ENCODE measurements around the gene ULBP3.
"Not testable (repeated sequence)": the region's sequence is repeated elsewhere in the genome, so short reads cannot be mapped to it uniquely, and the experiment has no call there.

Gene ULBP3

DNA sequence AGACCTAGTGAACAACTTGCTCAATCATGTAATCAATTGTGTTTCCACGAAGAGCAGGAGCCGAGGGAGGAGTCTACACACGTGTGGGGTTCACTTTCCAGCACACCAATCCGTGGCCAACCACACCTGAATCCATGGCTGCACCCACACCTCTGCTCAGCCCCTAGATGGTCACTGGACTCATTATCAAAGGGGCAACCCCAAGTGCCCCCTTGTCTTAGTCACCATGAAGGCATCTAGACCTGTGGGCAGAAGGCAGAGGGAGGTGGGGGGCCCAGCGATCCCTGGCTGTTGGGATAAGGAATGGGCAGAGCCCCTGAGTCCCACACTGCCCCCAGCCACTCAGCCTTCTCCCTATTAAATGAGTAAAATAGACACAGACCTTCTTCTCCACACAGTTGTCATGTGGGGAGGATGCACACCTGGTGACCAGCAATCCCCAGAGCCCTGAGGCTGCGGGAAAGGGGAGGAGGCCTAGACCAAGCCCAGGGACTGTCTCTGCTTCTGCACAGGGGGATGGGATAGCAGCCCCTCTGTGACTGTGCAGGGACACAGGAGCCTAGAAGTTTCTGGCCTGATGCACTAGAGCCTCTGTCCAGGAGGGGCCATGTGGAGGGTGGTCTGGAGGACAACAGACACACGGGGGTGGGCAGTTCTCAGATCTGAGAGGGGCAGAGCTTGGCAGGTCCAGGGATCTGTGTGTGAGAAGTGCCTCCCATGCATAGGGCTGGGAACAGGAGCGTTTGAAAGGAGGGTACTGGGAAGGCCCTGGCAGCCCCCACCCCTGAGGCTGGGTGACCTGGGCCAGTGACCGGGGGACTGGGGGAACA is 41.7 kb downstream of the ULBP3 start:
- Histone ChIP-seq H3K9me3 (ENCODE audit: insufficient read depth, low read length) (no peaks in the 10 kb centered on the region), H3K4me3 (ENCODE audit: insufficient read depth, low read length, poor library complexity, severe bottlenecking) (no peak overlapping the region), H3K27ac (ENCODE audit: low read depth, low read length) (no peak overlapping the region), H3K4me2 (ENCODE audit: low read depth, low read length, poor library complexity, severe bottlenecking) (no peak overlapping the region), H3F3A (ENCODE audit: insufficient read depth) (no peaks in the 10 kb centered on the region), H3K79me2 (ENCODE audit: insufficient read depth, low read length) (no peaks in the 10 kb centered on the region), H2AFZ (ENCODE audit: low read depth, low read length, severe bottlenecking) (no peak overlapping the region), H3K9ac (ENCODE audit: low read length) (no peak overlapping the region), H4K20me1 (ENCODE audit: low read depth, low read length) (no peaks in the 10 kb centered on the region), H3K27me3 (ENCODE audit: low read length) (no peaks in the 10 kb centered on the region), H3K36me3 (ENCODE audit: low read length) (no peaks in the 10 kb centered on the region), H3K9me2 (replicated peaks; ENCODE audit: insufficient read depth, low read length) (no peaks in the 10 kb centered on the region)
- TF ChIP-seq EZH2phosphoT487 (conservative IDR thresholded peaks at IDR 0.05; ENCODE audit: low read length) = no peak
- TF ChIP-seq, protein P1, sequence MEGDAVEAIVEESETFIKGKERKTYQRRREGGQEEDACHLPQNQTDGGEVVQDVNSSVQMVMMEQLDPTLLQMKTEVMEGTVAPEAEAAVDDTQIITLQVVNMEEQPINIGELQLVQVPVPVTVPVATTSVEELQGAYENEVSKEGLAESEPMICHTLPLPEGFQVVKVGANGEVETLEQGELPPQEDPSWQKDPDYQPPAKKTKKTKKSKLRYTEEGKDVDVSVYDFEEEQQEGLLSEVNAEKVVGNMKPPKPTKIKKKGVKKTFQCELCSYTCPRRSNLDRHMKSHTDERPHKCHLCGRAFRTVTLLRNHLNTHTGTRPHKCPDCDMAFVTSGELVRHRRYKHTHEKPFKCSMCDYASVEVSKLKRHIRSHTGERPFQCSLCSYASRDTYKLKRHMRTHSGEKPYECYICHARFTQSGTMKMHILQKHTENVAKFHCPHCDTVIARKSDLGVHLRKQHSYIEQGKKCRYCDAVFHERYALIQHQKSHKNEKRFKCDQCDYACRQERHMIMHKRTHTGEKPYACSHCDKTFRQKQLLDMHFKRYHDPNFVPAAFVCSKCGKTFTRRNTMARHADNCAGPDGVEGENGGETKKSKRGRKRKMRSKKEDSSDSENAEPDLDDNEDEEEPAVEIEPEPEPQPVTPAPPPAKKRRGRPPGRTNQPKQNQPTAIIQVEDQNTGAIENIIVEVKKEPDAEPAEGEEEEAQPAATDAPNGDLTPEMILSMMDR (IDR thresholded peaks at IDR 0.05; ENCODE audit: insufficient read depth, low read length, poor library complexity, severe bottlenecking) = no peak

GRCh38 chr6:150025201-150025917 is 43.6 kb downstream of the ULBP3 start, which contains the start of gene RAET1L:
TSS of gene RAET1L (minus strand) at chr6:150025532. CDS start at chr6:150025471, 61 bp downstream.
- Histone ChIP-seq H3K9ac (ENCODE audit: low read length) (no peak within 1 kb of the TSS), H3F3A (ENCODE audit: insufficient read depth) (no peaks in the 10 kb centered on the region), H3K9me3 (ENCODE audit: insufficient read depth, low read length) (no peaks in the 10 kb centered on the region), H2AFZ (ENCODE audit: low read depth, low read length, severe bottlenecking) (no peak within 1 kb of the TSS), H3K36me3 (ENCODE audit: low read length) (no peaks in the 10 kb centered on the region), H4K20me1 (ENCODE audit: low read depth, low read length) (no peaks in the 10 kb centered on the region), H3K27me3 (ENCODE audit: low read length) (no peaks in the 10 kb centered on the region), H3K4me2 (ENCODE audit: low read depth, low read length, poor library complexity, severe bottlenecking) (no peak within 1 kb of the TSS), H3K4me3 (ENCODE audit: insufficient read depth, low read length, poor library complexity, severe bottlenecking) (no peak within 1 kb of the TSS), H3K9me2 (replicated peaks; ENCODE audit: insufficient read depth, low read length) (no peaks in the 10 kb centered on the region), H3K27ac (ENCODE audit: low read depth, low read length) (no peak within 1 kb of the TSS), H3K79me2 (ENCODE audit: insufficient read depth, low read length) (no peaks in the 10 kb centered on the region)
- TF ChIP-seq, protein P1 (IDR thresholded peaks at IDR 0.05; ENCODE audit: insufficient read depth, low read length, poor library complexity, severe bottlenecking) = no peak
- TF ChIP-seq EZH2phosphoT487 (conservative IDR thresholded peaks at IDR 0.05; ENCODE audit: low read length) = no peak

GRCh38 chr6:150024646-150025155 is 44.2 kb downstream of the ULBP3 start:
- Histone ChIP-seq H2AFZ (ENCODE audit: low read depth, low read length, severe bottlenecking) (no peak overlapping the region), H3K9ac (ENCODE audit: low read length) (no peak overlapping the region), H3K27me3 (ENCODE audit: low read length) (no peaks in the 10 kb centered on the region), H3K4me2 (ENCODE audit: low read depth, low read length, poor library complexity, severe bottlenecking) (no peak overlapping the region), H3K9me3 (ENCODE audit: insufficient read depth, low read length) (no peaks in the 10 kb centered on the region), H3K36me3 (ENCODE audit: low read length) (no peaks in the 10 kb centered on the region), H4K20me1 (ENCODE audit: low read depth, low read length) (no peaks in the 10 kb centered on the region), H3F3A (ENCODE audit: insufficient read depth) (no peaks in the 10 kb centered on the region), H3K27ac (ENCODE audit: low read depth, low read length) (no peak overlapping the region), H3K79me2 (ENCODE audit: insufficient read depth, low read length) (no peaks in the 10 kb centered on the region), H3K4me3 (ENCODE audit: insufficient read depth, low read length, poor library complexity, severe bottlenecking) (no peak overlapping the region), H3K9me2 (replicated peaks; ENCODE audit: insufficient read depth, low read length) (no peaks in the 10 kb centered on the region)
- TF ChIP-seq EZH2phosphoT487 (conservative IDR thresholded peaks at IDR 0.05; ENCODE audit: low read length) = no peak
- TF ChIP-seq, protein P1 (IDR thresholded peaks at IDR 0.05; ENCODE audit: insufficient read depth, low read length, poor library complexity, severe bottlenecking) = no peak

GRCh38 chr6:150024021-150024420 is 44.9 kb downstream of the ULBP3 start:
- H3K27me3 ChIP-seq (ENCODE audit: low read length); H3K79me2 ChIP-seq (ENCODE audit: insufficient read depth, low read length); H3K9ac ChIP-seq (ENCODE audit: low read length); H4K20me1 ChIP-seq (ENCODE audit: low read depth, low read length); H3F3A ChIP-seq (ENCODE audit: insufficient read depth); H3K9me3 ChIP-seq (ENCODE audit: insufficient read depth, low read length); H3K4me3 ChIP-seq (ENCODE audit: insufficient read depth, low read length, poor library complexity, severe bottlenecking); H3K9me2 ChIP-seq (replicated peaks; ENCODE audit: insufficient read depth, low read length); H2AFZ ChIP-seq (ENCODE audit: low read depth, low read length, severe bottlenecking); H3K27ac ChIP-seq (ENCODE audit: low read depth, low read length); H3K36me3 ChIP-seq (ENCODE audit: low read length); H3K4me2 ChIP-seq (ENCODE audit: low read depth, low read length, poor library complexity, severe bottlenecking): not testable (repeated sequence)

DNA sequence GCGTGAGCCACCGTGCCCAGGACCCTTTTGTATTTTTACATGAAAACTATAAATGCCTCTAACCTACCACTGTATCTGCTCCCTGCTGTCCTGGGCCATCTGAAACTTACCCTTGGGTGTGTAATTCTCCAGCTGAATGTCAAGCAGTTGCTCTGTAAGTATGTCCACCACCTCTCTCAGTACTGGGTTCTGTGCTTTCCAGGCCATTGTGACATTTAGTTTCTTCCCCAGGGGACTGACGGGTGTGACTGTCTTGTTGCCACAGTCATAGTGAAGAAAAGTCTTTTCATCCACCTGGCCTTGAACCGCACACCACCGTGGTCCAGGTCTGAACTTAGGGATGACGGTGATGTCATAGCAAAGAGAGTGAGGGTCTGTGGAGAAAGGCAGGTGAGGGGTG is 47.1 kb downstream of the ULBP3 start:
- not testable (repeated sequence) for H2AFZ ChIP-seq (ENCODE audit: low read depth, low read length, severe bottlenecking); H3K36me3 ChIP-seq (ENCODE audit: low read length); H3K4me2 ChIP-seq (ENCODE audit: low read depth, low read length, poor library complexity, severe bottlenecking); H3K79me2 ChIP-seq (ENCODE audit: insufficient read depth, low read length); H3K4me3 ChIP-seq (ENCODE audit: insufficient read depth, low read length, poor library complexity, severe bottlenecking); H3K9ac ChIP-seq (ENCODE audit: low read length); H4K20me1 ChIP-seq (ENCODE audit: low read depth, low read length); H3K9me3 ChIP-seq (ENCODE audit: insufficient read depth, low read length); H3K27me3 ChIP-seq (ENCODE audit: low read length); H3K27ac ChIP-seq (ENCODE audit: low read depth, low read length); H3F3A ChIP-seq (ENCODE audit: insufficient read depth); H3K9me2 ChIP-seq (replicated peaks; ENCODE audit: insufficient read depth, low read length)
